Neuron (in vitro differentiated cells): ENCODE results near the gene PKLR.

Experiments
- H2AFZ ChIP-seq: one replicate; pipeline ENCODE4 v1.6.1; 2013; ENCODE audit warnings: low read depth, mild to moderate bottlenecking, inconsistent platforms, low read length, moderate library complexity
- H3K27me3 ChIP-seq: one replicate; pipeline ENCODE4 v1.6.1; 2013; ENCODE audit warnings: low read length; ENCODE audit not compliant: insufficient read depth
- H3K36me3 ChIP-seq: one replicate; pipeline ENCODE4 v1.6.1; 2013; ENCODE audit warnings: low read length; ENCODE audit not compliant: insufficient read depth
- H3K4me1 ChIP-seq: one replicate; pipeline ENCODE4 v1.6.1; 2013; ENCODE audit warnings: low read length; ENCODE audit not compliant: insufficient read depth
- H3K4me3 ChIP-seq: 2 replicates; pipeline ENCODE4 v1.5.1; 2013; ENCODE audit warnings: mild to moderate bottlenecking, low read length, moderate library complexity
- H3K9me3 ChIP-seq: one replicate; pipeline ENCODE4 v1.6.1; 2013; ENCODE audit warnings: low read length

PKLR gene

DNA sequence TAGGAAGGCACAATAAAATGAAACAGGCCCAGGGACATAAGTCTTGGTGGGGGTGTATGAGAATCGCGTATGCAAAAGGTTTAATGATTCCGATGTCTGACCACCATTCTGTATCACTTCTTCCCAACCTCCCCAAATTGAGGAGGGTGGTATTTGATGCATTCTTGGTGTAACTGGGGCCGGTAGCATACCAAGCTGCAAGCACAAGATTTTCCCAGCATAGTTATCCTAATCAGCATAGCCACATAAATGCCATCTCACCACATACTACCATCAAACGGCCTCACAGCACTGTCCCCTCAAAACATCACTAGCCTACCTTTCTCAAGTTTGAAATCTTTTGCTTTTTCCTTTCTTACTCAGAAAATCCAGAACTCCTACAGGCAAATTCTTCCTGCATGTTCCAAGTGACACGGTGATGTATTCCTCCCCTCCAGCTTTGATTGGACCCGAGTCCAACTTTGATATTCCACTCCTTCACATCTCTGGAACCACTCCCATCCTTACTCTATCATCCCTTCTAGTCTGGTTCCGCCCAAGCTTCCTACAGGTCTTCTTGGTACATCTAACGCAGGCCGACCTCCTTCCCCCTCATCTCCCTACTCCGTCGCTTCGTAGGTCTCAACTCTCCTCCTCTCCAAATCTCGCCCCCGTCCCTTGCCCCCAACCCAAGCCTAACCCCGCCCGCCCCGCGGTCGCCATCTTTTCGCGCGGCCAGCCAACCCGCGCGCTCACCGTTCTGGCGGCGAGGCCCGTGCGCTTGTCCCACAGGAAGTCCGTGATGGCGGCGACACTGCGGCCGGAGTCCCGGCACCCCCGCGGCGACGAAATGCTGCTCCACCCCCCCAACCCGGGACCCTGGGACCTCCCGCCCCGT lies 28.5 kb downstream of the PKLR start:
- Histone ChIP-seq H2AFZ (no peak overlapping the region), H3K36me3 (peaks cover 36% of the 10 kb centered on the region)

DNA sequence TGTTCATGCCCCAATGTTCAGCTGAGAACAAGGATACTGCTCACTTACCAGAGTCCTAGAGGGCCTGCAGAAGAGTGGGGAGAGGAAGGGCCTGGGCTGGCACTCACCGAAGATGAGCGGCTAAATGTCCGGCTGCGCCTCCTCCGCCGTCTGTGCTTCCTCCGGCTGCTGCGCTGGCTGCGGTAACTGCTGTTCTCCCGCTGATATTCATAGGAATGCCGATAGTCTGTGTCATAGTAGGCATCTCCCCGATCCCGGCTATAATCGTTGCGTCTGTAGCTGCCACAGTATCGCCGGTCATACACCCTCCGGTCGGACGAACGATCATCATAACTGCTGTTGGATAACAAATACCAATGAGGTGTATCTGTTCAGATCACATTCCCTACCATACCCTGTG lies 31.9 kb downstream of the PKLR start:
- no peaks in the 10 kb centered on the region for H3K27me3 ChIP-seq
- H3K4me3 ChIP-seq = no peak overlapping the region
- peaks cover 10% of the 10 kb centered on the region for H3K4me1 ChIP-seq
- H3K36me3 ChIP-seq = peaks cover 63% of the 10 kb centered on the region
- H2AFZ ChIP-seq = no peak overlapping the region
- H3K9me3 ChIP-seq = no peaks in the 10 kb centered on the region

More for the DNA sequence above, 28.5 kb downstream of the PKLR start:
- Histone ChIP-seq H3K4me1 (peaks cover 13% of the 10 kb centered on the region), H3K4me3 (peak overlapping the region; percentile 91), H3K9me3 (no peaks in the 10 kb centered on the region), H3K27me3 (no peaks in the 10 kb centered on the region)

DNA sequence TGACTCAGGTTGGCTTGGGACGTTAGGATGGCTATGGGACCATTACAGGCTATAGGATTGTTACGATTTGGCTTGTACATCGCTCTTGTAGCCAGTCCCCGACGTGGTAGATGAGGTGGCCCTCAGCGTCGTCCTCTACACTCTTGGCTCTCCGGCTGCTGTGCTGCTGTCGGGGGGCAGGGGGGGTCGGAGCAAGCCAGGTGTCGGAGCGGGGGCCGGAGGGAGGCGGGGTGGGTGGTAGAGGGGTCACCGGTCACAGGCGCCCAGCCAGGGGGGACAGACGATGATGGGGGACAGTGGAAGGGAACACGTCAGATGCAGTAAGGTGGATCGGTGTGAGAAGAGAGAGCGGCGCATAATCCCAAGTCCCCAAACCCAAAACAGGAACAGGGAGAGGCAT lies 32.6 kb downstream of the PKLR start:
- H3K9me3 ChIP-seq = no peaks in the 10 kb centered on the region
- peaks cover 7% of the 10 kb centered on the region for H3K4me1 ChIP-seq
- H3K4me3 ChIP-seq = no peak overlapping the region
- H3K27me3 ChIP-seq = no peaks in the 10 kb centered on the region
- no peak overlapping the region for H2AFZ ChIP-seq
- H3K36me3 ChIP-seq = peaks cover 71% of the 10 kb centered on the region

DNA sequence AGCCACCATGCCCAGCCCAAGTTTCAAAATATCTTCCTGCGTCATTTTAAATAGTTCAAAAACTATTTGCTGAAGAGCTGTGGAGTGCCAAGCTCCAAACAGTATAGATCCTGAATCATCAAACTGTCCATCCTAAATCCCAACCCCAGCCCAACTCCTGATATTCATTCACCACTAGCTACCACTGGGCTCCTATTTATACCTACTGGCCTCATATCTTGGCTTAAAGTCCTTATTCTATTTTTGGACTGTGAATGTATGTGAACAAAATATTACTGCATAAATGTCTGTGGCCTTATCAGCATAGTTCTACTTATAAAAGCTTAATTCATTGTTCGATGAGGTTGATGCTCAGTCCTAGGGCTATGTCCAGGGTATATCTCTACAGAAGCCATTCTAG lies 33.9 kb downstream of the PKLR start:
- H3K4me1 ChIP-seq = peaks cover 3% of the 10 kb centered on the region
- H3K4me3 ChIP-seq = no peak overlapping the region
- peaks cover 80% of the 10 kb centered on the region for H3K36me3 ChIP-seq
- no peaks in the 10 kb centered on the region for H3K9me3 ChIP-seq
- H3K27me3 ChIP-seq = no peaks in the 10 kb centered on the region
- H2AFZ ChIP-seq = no peak overlapping the region

DNA sequence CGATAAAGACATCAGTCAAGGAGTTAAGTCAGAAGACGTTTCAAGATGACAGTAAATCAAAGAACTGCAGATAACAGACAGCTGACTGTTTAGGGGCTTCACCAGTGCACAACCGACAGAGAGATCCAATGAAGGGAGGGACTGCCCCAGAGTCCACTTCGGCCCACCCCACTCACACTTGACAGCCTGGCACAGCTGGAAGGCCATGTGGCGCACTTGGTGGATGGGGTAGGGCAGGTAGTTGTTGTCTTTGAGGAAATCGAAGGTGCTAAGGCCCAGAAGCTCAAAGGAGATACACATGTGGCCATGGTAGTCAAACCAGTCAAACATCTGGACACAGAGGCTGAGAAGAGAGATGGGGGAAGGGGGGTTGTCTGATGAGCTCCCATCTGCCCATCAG lies 34.7 kb downstream of the PKLR start:
- peaks cover 1% of the 10 kb centered on the region for H3K4me1 ChIP-seq
- H3K9me3 ChIP-seq = no peaks in the 10 kb centered on the region
- H3K4me3 ChIP-seq = no peak overlapping the region
- H3K27me3 ChIP-seq = no peaks in the 10 kb centered on the region
- peaks cover 77% of the 10 kb centered on the region for H3K36me3 ChIP-seq
- no peak overlapping the region for H2AFZ ChIP-seq

DNA sequence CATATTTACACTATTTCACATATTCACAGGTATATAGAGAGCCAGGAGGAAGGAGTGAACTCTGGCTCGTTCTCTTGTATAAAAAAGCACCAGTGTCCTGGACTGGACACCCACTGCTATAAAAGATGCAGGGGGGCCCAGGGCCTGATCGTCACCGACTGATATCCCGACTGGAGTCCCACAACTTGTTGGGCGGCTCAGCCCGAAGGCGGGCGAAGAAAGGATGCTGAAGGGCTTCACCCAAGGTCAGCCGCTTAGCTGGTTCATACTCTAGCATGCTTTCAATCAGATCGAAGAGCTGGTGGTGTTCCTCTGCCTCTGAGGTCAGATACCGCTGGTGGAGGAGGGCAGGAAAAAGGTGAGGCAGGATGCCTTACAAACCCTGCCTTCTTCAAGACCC lies 38.2 kb downstream of the PKLR start:
- Histone ChIP-seq H2AFZ (no peak overlapping the region), H3K36me3 (peaks cover 60% of the 10 kb centered on the region), H3K4me3 (no peak overlapping the region), H3K9me3 (no peaks in the 10 kb centered on the region), H3K27me3 (no peaks in the 10 kb centered on the region), H3K4me1 (peaks cover 9% of the 10 kb centered on the region)

GRCh38 chr1:155261852-155262673 lies 39.2 kb downstream of the PKLR start, which contains the start of gene SCAMP3:
Gene SCAMP3 (minus strand): TSS chr1:155262360. CDS start chr1:155262151, 209 bp downstream.
- Histone ChIP-seq H3K36me3 (peaks cover 53% of the 10 kb centered on the region), H3K27me3 (no peaks in the 10 kb centered on the region), H3K4me3 (peak within 1 kb of the TSS; percentile 73), H3K9me3 (no peaks in the 10 kb centered on the region), H2AFZ (no peak within 1 kb of the TSS), H3K4me1 (peaks cover 9% of the 10 kb centered on the region)

DNA sequence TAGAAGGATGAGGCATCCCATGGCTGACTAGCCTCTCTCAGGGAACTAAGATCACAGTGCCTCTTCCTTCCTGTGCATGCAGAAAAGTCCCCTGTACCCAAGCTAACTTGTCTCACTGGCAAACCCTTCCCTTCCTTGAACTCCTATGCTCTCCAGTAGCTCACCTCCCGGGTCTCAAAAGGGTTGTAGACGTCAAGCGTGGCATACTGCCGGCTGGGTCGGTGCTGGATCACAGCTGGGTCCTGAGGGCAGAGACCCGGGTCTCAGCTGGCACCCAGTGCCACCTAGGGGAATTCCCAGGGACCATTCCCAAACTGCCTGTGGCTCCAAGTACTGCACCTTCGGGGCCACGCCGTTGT lies 39.8 kb downstream of the PKLR start:
- Histone ChIP-seq H3K36me3 (peaks cover 53% of the 10 kb centered on the region), H2AFZ (no peak overlapping the region), H3K4me1 (peaks cover 9% of the 10 kb centered on the region), H3K4me3 (peak overlapping the region; percentile 73), H3K27me3 (no peaks in the 10 kb centered on the region), H3K9me3 (no peaks in the 10 kb centered on the region)

GRCh38 chr1:155260276-155260675 lies 41.0 kb downstream of the PKLR start:
- peaks cover 9% of the 10 kb centered on the region for H3K4me1 ChIP-seq
- H3K27me3 ChIP-seq = no peaks in the 10 kb centered on the region
- H3K36me3 ChIP-seq = peaks cover 44% of the 10 kb centered on the region
- no peak overlapping the region for H3K4me3 ChIP-seq
- no peak overlapping the region for H2AFZ ChIP-seq
- H3K9me3 ChIP-seq = no peaks in the 10 kb centered on the region

DNA sequence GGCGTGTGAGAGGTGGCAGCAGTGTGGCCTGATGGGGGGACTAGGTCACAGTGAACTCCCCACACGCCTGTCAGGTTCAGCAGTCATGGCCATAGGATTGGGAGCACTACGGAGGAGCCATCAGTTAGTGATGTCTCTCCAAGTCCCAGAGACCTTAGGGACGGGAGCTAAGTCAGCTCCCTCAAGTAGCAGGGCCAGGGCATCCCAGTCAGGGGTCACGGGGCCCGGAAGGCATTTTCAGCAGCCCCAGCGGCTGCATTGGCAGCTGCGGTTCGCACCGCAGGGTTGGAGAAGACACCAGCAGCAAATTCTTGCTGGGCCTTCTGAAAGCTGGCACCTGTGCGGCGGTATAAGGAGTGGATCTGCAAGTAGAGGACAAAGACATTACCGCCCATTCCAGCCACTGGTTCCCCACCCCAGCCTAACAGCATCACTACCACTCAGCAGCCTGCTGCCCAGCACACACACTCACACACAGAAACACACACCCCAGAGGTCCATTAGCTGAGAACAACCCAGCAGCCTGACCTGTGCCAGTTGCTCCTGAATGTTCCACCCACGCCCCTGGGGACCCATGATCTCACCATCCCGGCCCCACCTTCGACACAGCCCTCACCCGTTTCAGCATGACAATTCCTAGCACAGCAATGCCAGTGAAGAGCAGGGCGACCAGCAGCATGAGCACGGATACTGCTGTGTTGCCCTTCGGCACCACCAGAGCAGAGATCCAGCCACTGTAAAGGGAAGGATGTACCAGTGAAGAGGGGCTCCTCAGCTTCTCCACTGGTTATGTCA lies 45.0 kb downstream of the PKLR start:
- H3K4me3 ChIP-seq = no peak overlapping the region
- H3K36me3 ChIP-seq = peaks cover 19% of the 10 kb centered on the region
- H3K9me3 ChIP-seq = no peaks in the 10 kb centered on the region
- H3K27me3 ChIP-seq = no peaks in the 10 kb centered on the region
- peaks cover 23% of the 10 kb centered on the region for H3K4me1 ChIP-seq
- H2AFZ ChIP-seq = no peak overlapping the region

DNA sequence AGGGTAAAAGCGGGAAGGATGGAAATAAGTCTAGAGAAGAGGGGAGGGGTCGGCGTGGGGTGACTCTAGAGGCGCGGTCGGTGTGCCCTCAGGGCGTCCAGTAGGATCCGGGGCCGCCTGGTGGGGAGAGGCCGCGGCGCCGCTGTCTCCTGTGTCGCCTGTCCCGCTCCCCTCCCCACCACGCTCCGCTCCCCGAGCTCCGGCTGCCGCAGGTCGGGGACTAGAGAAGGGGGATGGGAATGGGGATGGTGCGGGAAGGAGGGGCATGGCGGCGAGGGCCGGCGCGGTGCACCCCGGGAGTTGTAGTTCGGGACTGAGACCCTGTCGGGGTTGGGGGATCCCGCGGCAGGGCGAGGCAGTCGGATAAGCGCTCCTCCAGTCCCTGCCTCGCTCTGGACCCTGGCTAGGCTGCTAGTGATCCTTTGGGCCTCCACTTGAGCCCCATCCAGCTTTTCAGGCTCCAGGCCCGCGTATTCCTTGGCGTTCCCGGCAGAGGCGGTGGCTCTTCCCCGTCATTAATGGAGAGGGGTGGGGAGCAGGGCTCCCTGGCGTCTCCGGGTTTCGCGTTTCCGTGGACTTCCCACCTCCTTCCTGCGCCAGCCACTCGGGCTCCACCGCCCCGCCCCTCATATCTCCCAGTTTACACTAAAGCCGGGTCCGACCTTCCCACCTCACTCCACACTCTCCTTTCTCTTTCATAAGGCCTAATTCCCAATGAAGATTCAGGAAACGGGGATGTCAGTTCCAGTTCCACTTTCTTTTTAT lies 45.8 kb downstream of the PKLR start, which contains the start of gene ENTREP3:
ENTREP3 (minus strand) TSS at position 241 of the 765 bp plus-strand sequence. CDS start 606 bp downstream, outside the sequence.
- no peaks in the 10 kb centered on the region for H3K27me3 ChIP-seq
- H3K36me3 ChIP-seq = peaks cover 18% of the 10 kb centered on the region
- peak within 1 kb of the TSS; percentile 1 for H2AFZ ChIP-seq
- peak within 1 kb of the TSS; percentile 64 for H3K4me3 ChIP-seq
- no peaks in the 10 kb centered on the region for H3K9me3 ChIP-seq
- peaks cover 22% of the 10 kb centered on the region for H3K4me1 ChIP-seq

DNA sequence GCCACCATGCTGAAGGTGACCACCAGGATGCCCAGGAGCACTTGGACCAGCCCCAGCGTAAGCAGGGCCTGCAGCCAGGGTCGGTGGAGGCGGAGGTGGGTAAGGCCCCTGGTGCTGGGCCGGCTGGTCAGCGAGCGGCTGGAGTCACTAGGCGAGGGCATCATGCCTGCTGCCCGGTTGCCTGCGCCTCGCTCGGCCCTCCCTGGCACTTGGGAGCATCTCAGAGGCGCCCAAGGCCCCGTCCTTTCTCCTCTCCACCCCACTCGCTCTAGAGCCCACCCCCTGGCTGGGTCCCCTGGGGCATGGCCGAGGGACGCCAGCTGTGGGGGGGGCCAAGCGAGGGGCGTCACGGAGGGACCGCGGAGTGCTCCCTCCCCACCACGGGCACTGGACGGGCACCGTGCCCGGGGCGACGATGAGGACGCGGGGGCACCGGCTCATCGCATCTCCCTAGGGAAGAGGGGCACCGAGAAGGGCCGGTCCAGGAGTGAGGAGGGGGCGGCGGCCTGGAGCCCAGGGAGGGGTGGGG lies 46.5 kb downstream of the PKLR start:
- Histone ChIP-seq H3K9me3 (no peaks in the 10 kb centered on the region), H3K4me1 (peaks cover 22% of the 10 kb centered on the region), H2AFZ (peak overlapping the region; percentile 1), H3K27me3 (no peaks in the 10 kb centered on the region), H3K4me3 (peak overlapping the region; percentile 64), H3K36me3 (peaks cover 15% of the 10 kb centered on the region)
